Right lung (tissue), 10 donors: ENCODE data around the gene GCN1. TPM values are rescaled to one million over a fixed set of nuclear protein-coding genes. Genes with fewer than 3 reads are reported as not detected.
A peak's percentile ranks its signal among the peaks of the same experiment; 100 is the strongest.
"Not testable (repeated sequence)": the region's sequence is repeated elsewhere in the genome, so short reads cannot be mapped to it uniquely, and the experiment has no call there.

ENCODE experiments used
- DNase-seq, 2 donors: peaks; one replicate each; pipeline ENCODE4 v3.0.0-alpha.2; 2013
- long read RNA-seq, 8 donors: transcript quantifications; one replicate each; lab custom pipeline, GENCODE V29; 2026
- polyA plus RNA-seq, 5 donors: library from polyadenylated mRNA; unstranded; fragments of 120-200 nt; gene quantifications; one replicate each; pipeline versions ENCODE4 v1.2.1 to v1.2.3, GENCODE V29; 2013; ENCODE audit warnings: inconsistent platforms in 1 of 5, low replicate concordance in 1 of 5; ENCODE audit not compliant: insufficient read length in 5 of 5, insufficient read depth in 1 of 5

Gene GCN1
- polyA plus RNA-seq, result 10 to 100 TPM; 40.0 to 58.9 (median 50.0) TPM
- long read RNA-seq, donor 1, partial matches to known transcripts, result 18 of 19 reads
- long read RNA-seq, donor 1, other reads (novel, unspliced or antisense), result 0 of 19 reads
- long read RNA-seq, donor 2, result 0 reads
- long read RNA-seq, donor 3, partial matches to known transcripts, result 17 of 17 reads
- long read RNA-seq, donor 3, other reads (novel, unspliced or antisense), result 0 of 17 reads
- long read RNA-seq, donor 4, result 0 reads
- long read RNA-seq, donor 5, partial matches to known transcripts, result 10 of 10 reads
- long read RNA-seq, donor 5, other reads (novel, unspliced or antisense), result 0 of 10 reads
- long read RNA-seq, donor 6, partial matches to known transcripts, result 10 of 10 reads
- long read RNA-seq, donor 6, other reads (novel, unspliced or antisense), result 0 of 10 reads
- long read RNA-seq, donor 7, partial matches to known transcripts, result 10 of 11 reads
- long read RNA-seq, donor 7, other reads (novel, unspliced or antisense), result 0 of 11 reads
- long read RNA-seq, donor 8, result 0 reads

DNA sequence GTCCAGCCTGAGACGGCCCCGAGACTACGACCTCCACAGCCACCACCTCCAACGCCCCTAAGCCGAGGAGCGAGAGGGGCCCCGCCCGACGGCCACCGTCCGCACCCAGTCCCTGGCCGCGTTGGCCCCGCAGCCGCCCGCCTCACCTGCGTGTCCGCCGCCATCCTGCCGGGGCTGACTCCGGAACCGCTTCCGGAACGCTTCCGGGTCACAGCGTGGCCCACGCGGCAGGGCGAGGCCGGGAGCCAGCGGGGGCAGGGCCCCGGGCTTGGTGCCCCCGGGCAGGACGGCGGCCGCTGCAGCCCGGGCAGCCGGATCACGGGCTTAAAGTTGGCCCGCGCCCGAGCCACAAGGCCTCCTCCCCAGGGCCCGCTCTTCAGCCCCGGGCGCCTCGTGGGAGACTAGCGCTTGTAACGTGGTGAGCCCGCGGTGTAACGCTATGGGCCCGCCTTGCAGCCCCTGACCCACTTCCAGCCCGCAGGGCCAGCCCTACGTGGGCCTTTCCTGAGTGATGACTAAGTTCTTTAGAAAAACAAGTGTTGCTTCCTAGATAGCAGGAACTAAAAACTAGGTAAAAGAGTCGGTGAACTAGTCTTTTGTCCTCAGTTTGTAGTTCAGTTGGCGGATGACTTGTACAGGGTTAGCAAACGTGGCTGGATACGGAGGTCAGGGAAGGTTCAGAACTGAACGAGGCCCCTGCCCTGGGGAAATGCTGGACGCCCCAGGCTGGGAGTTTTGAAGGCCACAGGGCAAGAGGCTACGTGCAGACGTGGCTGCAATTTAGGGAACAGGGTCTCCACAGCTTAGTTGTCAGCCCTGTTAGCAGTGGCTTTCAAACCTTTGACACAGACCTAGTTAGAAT, at the start of gene GCN1:
TSS of gene GCN1 (minus strand) at position 182 of the 862 bp plus-strand sequence. CDS start at position 164, 18 bp downstream.
- DNase-seq, result peak; percentile 72 to 75

DNA sequence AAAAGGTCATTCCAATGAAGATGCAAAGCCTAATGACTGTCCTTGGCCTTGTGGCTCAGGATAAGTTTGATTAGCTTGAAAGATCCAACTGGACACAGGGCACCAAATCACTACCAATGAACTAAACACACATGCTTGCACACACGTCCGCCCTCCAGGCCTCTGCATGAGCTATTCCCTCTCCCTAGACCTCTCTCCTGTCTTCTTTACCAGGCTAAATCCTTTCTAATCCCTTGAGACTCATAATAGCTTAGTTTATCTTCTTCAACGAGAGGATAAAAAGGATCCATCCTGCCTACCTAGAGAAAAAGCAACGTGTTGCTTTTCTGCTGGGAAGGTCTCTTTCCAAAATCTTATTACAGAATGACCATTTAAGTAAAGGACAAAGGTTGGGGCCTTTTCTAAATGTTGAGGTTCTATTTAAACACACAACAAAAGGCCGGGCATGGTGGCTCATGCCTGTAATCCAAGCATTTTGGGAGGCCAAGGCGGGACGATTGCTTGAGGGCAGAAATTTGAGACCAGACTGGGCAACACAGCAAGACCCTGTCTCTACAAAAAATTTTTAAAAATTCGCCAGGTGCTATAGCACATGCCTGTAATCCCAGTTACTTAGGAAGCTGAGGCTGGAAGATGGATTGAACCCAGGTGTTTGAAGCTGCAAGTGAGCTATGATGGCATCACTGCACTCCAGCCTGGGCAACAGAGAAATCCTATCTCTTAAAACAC, 48.6 kb upstream of the GCN1 start:
- DNase-seq, result no peak

DNA sequence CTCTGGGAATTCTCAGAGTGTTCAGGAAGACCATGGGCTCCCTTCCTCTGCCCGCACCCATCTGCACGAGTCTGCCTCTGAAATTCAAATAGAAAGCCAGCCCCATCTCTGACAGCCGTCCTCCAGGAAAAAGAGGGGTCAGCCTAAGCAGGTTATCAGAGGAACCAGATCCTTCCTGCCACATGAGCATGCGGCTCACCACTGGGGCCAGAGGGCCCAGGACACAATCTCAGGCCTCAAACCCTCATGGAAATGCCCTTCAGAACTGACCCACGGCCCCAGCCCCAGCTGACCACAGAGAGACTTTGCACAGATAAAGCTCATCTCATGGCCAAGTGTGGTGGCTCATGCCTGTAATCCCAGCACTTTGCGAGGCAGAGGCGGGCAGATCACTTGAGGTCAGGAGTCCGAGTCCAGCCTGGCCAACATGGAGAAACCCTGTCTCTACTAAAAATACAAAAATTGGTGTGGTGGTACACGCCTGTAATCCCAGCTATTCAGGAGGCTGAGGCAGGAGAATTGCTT, 47.8 kb upstream of the GCN1 start:
- no peak for DNase-seq

GRCh38 chr12:120241561-120242274, 47.2 kb upstream of the GCN1 start:
- DNase-seq, result no peak

- no peak for DNase-seq
These were observed 45.9 kb upstream of the GCN1 start for GRCh38 chr12:120240495-120240833.

- no peak for DNase-seq
These were observed 45.4 kb upstream of the GCN1 start for GRCh38 chr12:120239776-120240494.

GRCh38 chr12:120238839-120239445, 44.4 kb upstream of the GCN1 start:
- DNase-seq, result no peak

- no peak for DNase-seq
These were observed 43.7 kb upstream of the GCN1 start for GRCh38 chr12:120238217-120238616.

- DNase-seq, result no peak
These were observed 43.1 kb upstream of the GCN1 start for GRCh38 chr12:120237360-120238171.

- not testable (repeated sequence) for DNase-seq
These were observed 42.3 kb upstream of the GCN1 start for GRCh38 chr12:120236809-120237208.

GRCh38 chr12:120235369-120236323, 41.1 kb upstream of the GCN1 start:
- no peak for DNase-seq

- DNase-seq, result peak; percentile 68 to 71
These were observed 40.3 kb upstream of the GCN1 start for GRCh38 chr12:120234643-120235368.

GRCh38 chr12:120231316-120232011, 36.9 kb upstream of the GCN1 start:
- DNase-seq, result no peak

DNA sequence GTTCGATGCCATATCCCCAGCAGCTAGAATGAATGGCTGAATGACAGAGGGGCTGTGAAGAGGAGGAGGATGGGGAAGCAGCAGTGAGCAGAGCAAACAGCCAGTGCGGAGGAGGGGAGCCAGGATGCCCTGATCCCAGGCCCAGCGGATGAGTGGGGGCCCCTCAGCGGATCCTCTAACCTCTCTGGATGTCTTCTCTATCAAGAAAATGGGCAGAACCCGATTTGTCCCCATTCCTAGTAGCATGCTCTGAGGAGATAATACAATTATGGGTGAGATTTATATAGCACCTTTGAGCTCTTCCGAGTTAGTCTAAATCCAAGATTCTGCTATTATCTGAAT, 36.4 kb upstream of the GCN1 start:
- DNase-seq, result no peak

- DNase-seq, result no peak
These were observed 35.9 kb upstream of the GCN1 start for GRCh38 chr12:120230326-120230973.
